Measurements from ENCODE around the gene ZWILCH.

GRCh38 chr15:66505818-66506217, 692 bp downstream of the ZWILCH start:
- TF ChIP-seq CTCF (conservative IDR thresholded peaks at IDR 0.05; ENCODE audit: low read length), result no peak
- no peak for TF ChIP-seq EZH2phosphoT487 (IDR thresholded peaks at IDR 0.05; ENCODE audit: borderline replicate concordance)

Measured in Loucy (cell line).